Stimulated activated CD4-positive, alpha-beta T cell treated with anti-CD3 and anti-CD28 coated beads, Interleukin-1b, Interleukin-23, amount 100 ng/mL, for 24 hours (primary cell): ENCODE measurements around the gene ADGRB3.
"Not testable (repeated sequence)": the region's sequence is repeated elsewhere in the genome, so short reads cannot be mapped to it uniquely, and the experiment has no call there.

Experiments used
- DNase-seq, 4 experiments: peaks; one replicate each; pipeline ENCODE4 v3.0.0-alpha.2; 2020; ENCODE audit warnings: low read depth in 4 of 4, low spot score in 1 of 4

ADGRB3 gene

DNA sequence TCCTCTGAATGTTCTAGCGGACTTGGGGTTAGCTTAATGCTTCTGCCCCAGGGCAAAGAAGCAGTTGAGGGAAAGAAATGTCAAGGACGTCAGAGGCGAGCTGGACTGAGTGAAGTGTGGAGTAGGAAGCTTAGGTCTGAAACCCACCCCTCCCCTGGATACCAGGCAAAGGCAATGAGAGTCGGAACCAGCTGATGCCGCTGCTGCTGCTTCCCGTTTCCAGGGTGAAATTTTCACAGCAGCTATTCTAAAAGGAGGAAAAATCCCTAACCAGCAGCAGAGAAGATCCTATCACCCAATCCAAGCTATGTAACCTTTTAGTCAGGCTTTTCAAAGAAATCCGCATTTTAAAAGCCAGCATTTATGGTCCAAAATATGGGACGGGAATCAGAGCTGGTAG is 597.4 kb downstream of the ADGRB3 start:
- no peak for DNase-seq

DNA sequence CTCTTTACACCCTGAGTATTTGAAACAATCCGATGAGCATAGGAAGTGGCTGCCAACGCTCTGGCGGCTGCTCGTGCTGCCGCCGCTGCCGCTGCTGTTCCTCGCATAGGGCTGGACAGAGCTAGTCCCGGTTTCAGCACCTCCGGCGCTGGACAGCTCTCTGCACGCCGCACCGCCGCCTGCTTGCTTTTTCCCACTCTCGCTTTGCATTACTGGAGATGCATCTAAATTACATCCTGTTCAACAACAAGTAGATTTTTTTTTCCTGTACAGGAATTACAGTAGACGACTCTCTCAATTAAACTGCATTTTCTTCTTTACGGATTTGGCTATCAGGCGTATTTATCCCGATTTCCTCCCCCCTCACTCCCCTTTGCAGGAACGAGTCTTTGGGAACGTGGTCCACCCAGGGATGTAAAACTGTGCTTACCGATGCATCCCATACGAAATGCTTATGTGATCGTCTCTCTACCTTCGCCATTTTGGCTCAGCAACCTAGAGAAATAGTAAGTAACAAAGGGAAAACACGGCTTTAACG is 597.9 kb downstream of the ADGRB3 start:
- DNase-seq: peak in 2 of 4 experiments; percentile 4 to 13

DNA sequence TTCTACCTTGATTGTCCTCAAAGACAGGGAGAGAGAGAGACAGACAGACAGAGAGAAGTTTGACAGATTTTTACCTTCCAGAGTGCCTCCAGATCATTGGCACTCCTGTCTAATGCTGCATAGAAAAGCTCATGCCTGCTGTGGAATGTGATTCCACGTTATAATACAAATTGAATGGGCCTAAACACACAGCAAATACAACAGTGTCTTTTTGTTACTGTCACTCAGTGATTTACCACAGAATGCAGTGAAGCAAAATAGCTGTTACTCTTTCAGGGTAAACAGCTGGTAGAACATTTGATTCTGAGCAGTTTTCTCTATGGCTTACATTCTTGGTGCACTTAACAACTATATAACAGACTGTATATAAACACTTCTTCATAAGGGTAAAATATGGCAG is 603.0 kb downstream of the ADGRB3 start:
- no peak for DNase-seq

DNA sequence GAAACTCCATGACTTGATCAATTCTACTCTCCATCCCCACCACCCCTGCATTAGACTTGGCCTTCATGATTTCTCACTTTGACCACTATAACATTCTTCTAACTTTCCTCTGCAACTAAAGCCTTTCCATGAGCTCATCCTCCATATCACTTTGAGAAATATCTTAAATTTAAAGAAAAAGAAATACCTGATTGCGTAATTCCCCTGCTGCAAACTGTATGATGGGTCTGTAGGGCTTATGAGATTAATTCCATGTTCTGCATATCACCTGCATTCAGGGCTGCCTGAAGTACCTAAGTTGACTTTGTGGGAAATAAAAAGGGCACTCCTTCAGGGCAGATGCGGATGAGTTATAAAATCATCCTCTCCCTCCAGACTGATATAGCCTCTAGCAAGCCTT is 611.9 kb downstream of the ADGRB3 start:
- DNase-seq: no peak

DNA sequence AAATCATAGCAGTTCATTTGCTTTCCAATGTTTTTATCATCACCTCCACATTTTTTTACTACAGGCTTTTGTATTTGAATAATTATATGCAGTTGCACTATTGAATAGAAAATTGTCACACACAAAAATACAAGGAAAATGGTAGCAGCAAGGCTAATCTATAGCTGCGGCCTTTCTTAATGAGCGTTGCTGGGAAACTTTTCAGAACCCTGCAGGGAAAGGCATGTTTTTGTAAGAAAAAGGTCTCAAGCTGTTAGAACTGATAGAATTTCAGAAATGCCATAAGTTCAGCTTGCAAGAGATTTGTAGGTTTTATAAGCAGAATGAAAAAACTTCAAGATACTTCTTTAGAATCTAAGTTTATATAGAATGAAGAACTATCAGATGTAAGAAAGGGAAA is 625.9 kb downstream of the ADGRB3 start:
- no peak for DNase-seq

DNA sequence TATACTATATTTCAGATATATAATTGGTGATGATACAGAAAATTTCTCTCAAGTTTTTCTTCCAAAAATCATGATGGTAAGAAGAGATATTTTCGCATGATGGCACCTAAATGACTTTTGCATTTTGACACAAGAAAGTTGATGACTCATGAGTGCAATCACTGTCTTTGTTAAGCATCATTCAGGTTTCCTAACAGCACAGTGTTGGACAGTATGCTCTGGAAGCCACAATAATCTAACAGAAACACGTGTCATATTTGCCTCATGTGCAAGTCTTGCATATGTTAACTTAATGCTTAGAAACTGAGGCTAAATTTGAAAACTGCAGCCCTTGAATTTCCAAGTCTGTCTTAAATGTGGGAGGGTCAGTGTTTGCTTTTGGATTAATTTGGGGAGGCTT is 628.2 kb downstream of the ADGRB3 start:
- DNase-seq: no peak

DNA sequence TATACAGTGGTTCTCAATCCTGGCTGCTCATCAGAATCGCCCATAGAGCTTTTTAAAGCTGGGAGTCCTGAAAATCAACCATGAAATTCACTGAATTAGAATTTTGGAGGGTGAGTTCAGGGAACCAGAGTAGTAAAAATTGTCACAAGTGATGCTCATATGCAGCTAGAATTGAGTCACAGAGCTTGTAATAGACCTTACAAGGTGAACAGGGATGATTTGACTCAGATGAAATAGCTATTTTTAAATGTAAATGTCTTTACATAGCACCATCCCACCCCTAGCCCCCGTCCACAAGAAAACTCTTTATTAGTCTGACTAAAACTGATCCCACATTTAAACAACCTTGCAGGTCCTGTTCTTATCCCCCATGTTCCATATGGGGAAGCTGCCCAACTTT is 630.0 kb downstream of the ADGRB3 start:
- no peak for DNase-seq

DNA sequence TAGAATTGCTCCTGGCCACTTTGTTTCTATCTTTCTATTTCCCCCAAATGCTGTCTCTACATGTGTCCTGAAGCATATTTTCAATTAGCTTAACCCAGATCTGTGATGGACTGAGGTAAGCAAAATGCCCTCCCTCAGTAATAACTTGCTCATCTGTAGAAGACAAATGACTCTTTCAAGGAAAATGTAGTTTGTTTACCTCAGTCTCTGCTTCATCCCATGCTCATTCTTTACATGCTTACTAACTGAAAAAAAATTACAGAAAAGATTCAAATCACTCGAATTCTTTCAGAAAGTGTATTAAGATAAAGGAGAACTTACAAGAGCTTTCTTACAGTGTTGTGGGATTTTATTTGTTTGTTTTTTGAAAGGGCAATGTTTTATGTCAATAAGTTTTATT is 630.6 kb downstream of the ADGRB3 start:
- no peak for DNase-seq

DNA sequence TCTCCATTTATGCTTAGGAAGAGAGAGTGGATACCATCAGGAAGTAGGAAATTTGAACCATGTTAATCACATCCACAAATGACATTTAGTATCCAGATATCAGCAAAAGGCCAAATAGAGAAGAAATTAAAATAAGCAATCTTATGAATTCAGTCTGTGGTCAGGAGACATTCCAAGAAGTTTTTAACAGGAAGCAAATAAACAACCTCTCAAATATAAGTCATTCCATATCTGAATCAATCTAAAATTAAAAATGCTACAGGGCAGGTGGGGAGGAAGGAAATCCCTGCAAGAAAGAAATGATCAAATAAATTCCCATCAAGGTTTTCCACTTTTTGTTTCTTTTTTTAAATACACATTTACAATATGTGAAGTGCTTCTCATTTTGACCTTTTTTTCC is 641.1 kb downstream of the ADGRB3 start:
- DNase-seq: no peak

DNA sequence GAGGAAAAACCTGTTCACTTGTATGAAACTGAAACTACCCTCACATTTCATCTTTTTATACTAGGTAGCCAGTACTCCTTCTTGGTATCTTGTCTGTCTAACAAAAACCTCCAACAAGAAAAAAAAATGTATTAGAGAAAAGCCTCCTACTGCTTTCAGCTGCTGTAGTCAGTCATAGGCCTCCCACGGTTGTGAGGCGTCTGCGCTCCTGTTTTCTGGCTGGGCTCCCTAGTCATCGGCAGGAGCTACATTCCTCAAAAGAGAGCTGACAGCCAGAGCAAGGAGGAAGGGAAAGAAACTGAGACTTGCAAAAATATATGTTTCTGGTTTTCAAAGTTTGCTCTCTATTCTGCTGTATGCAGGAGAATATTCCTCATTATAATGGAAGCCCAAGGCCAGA is 644.7 kb downstream of the ADGRB3 start:
- DNase-seq: no peak

DNA sequence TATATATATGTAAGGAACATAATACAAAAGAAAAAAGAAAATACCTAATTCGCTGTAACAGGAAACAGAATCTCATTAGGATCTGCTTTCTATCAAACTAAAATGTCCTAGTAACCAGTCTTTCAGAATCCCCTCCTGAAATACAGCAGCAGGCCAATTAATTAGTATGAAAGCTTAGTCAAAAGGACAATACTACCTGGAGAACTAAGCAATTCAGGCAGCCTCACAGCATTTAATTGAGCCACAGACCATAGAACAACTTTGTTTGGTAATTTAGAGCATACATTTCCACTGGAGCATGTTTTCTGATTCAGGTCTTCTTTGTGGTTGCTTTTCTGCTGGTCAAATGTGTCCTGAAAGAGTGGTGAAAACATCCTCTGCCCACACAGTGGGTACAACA is 645.8 kb downstream of the ADGRB3 start:
- DNase-seq: no peak

DNA sequence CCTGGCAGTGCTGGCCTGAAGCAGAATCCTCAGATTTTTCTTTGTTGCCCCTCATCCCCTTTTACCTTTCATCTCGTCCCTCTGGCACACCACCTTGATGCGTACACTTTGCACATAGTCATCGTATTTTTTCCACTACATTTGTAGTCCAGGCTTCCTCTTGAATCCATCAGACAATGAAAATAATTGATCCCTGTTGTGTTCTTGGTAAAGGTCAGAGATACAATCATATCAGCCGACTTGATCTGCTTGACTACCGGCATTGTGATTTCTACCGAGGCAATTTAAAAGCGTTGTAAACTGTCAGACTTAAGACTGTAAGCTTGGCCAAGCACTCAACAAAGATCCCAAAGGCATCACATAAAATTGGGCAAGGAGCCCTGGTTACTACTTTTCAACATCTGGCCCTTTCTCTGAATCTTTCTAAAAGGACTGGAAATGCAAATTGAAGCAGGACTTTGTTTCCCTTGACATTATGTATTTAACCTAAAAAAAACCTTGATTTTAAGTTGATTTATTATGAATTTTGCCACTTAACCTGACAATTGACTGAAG is 649.2 kb downstream of the ADGRB3 start:
- no peak for DNase-seq

DNA sequence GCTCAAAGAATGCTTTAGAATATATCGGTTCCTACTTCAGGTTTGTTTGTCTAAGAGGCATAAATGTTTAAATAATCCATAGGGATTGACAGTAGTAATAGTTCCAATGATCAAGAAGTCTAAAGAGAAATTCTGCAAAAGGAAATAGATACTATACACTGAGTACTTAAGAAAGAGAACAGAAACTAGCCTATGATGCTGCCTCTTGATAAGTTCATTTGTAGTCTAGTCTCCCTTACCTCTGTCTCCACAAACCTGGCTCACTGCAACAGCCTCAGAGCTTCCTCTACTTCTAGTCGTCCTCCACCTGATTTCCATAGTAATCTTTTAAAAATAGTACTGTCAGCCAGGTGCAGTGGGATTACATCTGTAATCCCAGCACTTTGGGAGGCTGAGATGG is 650.0 kb downstream of the ADGRB3 start:
- DNase-seq: no peak

DNA sequence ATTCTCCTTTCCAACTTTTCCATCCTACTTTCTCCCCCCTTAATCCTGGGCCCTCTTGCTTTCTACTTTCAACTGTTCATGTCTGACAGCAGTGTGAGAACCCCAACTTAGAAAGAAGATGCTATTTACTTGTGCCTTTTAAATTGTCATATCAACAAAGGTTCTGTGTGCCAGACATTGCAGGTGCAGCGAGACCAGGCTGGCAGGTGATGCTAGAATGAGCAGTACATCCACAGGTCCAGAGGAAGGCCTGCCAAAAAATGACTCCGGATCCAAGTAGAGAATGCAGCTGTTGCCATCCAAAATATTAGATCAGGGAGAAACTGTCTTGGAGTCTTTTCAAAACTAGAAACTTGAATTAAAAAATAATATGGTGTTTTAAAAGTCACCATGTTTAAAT is 651.2 kb downstream of the ADGRB3 start:
- DNase-seq: no peak

DNA sequence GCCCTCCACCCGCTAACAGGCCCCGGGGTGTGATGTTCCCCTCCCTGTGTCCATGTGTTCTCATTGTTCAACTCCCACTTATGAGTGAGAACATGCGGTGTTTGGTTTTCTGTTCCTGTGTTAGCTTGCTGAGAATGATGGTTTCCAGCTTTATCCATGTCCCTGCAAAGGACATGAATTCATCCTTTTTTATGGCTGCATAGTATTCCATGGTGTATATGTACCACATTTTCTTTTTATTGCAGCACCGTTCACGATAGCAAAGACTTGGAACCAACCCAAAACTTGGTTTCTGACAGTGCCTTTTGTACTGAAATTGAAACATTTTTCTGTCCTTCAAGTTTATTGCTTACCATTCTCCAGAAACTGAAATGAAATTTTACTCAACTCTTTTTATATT is 653.1 kb downstream of the ADGRB3 start:
- DNase-seq: not testable (repeated sequence)

DNA sequence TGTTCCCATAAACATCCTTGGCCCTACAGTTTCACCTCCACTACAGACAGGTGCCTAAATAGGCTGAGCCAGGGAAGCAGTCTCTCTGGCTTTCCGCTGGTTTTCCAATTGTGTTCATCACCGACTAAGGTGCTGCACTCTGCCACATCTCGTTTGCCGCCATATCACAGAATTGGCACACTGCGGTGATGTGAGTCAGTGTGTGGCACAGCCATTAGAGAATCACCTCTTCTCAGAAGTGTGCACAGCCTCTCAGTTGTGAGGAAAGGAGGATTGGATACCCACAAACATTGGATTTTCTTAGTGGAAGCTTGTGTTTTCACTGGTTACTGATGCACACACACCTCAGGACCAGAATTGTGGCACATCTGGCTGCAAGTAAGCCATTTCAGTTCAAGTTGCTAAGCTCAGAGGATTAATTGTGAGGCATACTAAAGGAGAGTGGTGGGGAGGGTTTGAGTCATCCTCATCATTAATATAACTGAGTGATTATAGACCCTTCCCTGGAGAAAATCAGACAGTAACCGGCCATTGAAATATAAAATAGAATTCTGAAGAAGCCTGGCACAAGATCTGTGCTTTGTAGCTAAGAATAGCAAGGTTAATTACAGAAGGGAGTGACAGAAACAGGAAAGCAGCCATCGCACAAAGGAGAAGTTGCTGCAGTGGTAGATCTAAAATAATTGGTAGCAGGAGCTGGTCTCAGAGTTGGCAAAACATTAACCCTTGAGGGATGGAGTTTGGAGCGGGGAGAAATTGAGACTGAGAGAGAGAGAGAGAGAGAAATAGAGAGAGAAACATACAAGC is 654.8 kb downstream of the ADGRB3 start:
- DNase-seq: no peak

DNA sequence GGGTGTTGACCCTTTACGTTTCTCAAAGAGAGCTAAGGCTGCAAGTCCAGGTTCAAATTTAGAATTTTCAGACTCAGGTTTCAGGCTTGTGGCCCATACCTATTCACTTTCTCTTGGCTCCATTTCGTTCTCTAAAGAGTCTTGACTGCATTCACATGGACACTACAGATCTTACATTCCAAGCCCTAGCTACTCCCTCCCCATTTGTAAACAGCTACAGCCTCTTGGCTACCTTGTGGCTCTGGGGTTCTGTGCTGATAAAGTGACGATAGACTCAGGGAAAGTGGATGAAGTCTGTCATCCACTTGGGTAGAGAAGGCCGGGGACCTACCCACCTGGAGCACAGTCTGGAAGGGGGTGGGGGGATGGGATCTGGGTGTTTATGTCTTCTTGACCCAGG is 658.4 kb downstream of the ADGRB3 start:
- no peak for DNase-seq

DNA sequence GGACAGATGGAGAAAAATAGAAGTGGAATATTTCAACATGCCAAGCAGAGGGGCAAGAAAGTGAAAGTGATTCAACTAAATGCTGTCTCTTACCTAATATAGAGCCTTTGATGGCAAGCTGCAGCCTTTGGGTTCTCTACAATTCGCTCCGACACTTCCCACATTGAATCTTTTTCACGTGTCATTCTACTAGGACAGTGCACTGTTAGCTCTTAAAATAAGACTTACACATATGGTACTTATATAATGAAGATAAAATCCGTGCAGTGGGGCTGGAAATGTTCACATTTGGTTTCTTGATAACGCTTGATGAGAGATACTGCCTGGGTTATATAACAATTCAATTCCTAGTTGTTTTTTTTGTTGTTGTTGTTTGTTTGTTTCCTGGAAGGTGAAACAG is 659.3 kb downstream of the ADGRB3 start:
- DNase-seq: no peak

DNA sequence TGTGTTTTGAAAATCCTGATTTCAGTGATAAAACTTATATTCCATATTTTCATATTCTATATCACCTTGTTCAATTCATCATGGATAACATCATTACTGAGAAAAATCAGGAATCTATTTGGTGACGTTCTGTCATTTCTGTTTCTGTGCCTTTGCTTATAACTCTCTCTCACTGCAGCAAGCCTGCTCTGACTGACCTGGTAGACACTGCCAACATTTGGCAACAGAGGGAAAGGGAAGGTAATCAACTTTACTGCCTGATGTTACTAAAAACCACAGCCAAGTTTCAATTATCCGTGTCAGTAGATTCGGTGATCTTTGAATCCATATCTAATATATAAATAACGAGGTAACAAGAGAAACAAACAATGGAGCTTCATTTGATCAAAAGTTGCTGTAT is 659.8 kb downstream of the ADGRB3 start:
- no peak for DNase-seq

DNA sequence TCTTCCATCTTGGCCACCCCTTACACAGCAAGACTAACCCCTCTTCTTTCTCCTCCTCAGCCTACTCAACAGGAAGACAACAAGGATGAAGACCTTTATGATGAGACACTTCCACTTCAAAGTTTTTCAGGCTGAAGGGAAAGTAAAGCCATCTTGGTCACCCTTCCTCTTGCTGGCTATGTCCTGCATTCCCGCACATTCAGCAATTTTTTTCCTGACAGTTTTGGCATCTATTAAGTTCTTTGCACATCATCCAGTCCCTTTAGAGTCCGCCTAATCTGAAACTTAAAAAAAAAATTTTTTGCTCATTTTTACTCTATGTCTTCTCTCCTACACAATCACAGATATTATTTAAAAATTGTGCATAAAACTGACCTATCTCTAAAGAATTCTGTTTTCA is 668.3 kb downstream of the ADGRB3 start:
- DNase-seq: no peak

DNA sequence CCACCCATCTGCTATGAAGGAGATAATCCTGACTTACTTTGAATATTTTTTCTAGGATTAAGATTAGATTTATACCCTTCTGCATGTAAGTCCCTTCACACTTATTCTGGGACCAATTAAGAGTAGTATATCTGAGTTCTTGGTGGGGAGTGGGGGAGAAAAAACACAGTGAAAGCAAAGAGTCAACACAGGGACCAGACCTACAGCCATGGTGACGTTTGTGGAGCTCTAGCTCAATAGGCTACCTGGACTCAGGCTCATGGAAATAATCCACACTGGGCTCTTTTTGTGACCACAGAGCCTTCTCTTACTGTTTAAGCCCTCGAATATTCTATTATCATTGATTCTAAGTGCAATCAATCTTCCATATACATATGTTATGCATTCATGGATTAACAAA is 670.4 kb downstream of the ADGRB3 start:
- no peak for DNase-seq

DNA sequence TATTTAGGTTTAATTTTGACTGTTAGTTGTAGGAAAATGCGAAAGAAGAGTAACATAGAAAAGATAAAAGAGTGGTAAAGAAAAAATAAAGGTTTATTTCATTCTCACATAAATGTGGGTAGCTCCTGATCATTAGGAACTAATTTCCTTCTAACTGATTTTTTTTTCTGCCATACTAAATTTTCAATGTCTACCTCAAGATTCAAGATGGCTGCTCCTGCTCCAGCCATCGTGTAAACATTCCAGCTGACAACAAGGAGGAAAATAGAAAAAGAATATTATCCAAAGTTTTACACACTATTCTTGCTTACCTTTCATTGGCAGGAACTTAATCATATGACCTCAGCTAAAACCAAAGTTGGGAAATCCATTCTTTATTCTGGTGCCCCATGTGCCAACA is 673.5 kb downstream of the ADGRB3 start:
- no peak for DNase-seq

DNA sequence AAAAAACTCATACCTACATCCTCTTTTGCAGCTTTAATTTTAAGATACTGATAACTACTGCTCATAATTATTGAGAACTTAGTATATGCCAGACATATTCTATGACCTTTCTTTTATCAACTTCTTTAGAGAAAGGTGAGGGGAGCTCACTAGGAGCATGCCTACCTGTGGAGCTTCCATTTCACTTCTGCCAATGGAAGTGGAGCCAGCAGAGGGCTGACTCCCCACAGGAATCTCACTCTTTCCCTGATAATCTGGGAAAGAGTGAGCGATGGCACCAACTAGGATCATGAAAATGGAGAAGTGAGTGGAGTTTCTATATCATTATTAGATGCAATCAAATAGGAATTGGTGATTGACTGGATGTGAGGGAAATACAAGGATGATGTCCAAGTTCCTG is 676.8 kb downstream of the ADGRB3 start:
- DNase-seq: no peak
